Middle frontal gyrus (tissue), 1 donor: Measurements from ENCODE around the gene SPI1.
A peak's percentile ranks its signal among the peaks of the same experiment; 100 is the strongest.
"Not testable (repeated sequence)": the region's sequence is repeated elsewhere in the genome, so short reads cannot be mapped to it uniquely, and the experiment has no call there.

ENCODE experiments used
- DNase-seq: peaks from one replicate; pipeline ENCODE4 v3.0.0-alpha.2; 2015; ENCODE audit warnings: low spot score; ENCODE audit errors: extremely low spot score

Gene SPI1

DNA sequence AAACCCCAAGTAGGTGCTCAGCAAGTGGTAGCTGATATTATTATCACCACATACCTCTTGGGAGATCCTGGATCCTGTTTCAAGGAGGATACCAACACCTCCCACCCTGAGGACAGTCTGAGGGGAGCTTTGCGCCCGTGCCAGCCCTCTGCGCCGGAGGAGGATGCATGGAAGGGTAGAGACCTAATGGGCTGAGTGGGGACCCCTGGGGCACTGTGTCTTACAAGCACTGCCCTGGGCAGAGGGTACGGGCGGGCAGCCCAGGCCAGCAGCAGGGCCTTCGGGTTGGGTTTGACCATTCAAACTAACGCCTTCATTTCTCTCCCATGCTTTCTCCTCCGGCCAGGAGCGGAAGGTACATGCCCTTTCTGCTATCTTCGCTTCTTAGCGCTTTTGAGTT, 52.1 kb downstream of the SPI1 start:
- DNase-seq = no peak

DNA sequence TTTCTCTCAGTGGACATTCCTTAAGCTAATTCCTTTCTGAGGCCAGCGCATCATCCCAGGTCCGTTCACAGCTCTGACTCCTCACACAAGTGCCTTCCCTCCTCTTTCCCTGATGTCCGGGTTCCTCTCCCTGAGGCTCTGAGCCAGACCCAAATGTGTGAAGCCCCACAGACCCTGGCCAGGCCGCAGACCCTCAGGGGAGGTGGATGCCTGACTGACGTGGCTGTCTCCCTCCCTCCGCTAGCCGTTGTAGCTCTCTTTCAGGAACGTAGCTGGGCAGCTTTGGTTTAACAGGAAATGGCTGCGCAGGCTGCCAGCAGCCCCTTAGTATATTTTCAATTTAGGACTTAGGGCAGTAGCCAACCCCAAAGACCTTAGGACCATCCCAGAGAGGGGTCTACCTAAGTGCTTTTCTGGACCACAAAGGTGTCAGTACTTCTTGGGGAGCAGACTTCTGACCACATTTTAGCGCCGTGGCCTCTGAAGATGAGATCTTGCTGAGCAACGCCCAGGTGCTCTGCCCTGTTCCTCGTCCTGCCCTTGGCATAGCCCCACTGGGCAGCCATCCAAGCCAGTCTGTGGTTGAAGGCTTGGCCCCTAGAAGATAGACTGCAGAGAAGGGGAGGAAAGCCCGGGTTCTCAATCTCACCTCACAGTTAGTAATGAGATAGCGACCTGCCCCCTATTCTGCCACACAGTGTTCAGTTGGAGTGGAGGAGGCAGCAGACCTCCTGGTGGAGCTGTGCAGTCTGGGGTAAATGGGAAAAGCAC, 52.9 kb downstream of the SPI1 start:
- DNase-seq = no peak

DNA sequence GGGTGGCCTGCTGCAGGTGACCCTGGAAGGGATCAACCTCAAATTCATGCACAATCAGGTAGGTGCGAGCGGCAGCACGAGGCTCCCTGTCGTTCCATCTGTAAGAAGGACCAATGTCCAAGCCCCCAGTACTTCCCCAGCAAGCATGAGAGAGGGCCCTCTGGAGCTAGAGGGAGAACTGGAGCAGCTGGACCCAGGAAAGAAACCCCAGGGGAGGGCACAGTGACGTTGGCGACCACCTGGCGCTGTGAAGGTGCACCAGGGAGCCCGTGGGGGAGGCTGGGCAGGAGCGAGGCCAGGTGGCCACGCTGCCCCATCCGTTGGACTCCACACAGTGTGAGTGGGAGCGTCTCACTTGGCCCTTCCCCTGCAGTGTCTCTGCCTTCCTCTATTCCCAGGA, 53.8 kb downstream of the SPI1 start:
- no peak for DNase-seq

DNA sequence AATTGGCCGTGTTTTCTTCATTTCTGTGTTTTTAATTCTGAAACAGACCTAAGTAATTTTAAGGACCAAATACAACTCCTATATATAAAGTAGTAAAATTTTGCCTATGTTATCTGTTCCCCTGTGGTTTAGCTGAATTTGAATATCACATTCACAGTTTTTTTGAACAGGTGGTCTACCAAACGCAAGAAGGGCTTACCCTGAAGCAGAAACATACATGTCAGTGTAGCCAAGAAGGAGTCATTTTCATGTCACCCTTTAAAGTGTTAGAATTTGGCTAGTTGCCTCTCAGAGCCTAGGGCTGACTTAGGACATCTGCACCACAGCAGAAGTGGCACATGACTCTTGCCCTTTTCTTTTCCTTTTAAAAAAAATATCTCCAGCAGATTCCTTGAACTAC, 60.2 kb downstream of the SPI1 start:
- no peak for DNase-seq

DNA sequence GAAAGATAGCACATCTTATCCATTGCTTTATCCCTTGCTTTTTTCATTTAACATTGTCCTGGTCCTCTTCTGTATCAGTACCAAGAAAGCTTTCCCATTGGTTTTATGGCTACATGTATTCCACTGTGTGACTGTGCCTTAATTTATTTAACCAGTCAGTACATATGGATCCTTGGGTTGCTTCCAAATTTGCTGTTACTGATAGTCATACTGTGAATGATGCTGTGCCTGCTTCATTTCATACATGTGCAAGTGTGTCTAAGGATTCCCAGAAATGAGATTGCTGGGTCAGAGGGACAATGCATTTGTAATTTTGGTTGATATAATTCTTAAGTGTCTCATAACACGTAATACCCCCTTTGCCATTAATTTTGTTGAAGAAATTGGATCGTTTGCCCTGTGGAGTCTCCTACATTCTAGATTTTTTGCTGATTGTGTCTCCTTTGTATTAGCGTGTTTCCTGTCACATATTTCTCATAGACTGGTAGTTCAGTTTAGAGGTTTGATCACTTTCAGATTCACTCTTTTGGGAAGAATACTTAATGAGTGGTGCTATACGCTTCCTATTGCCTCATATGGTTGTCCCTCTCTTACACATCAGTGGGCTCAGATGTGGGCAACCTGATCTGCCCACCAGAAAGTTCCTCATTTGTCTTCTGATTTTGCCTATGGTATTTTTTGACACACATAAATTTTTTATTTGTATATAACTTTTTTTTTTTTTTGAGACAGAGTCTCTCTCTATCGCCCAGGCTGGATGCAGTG, 61.1 kb downstream of the SPI1 start:
- no peak for DNase-seq

DNA sequence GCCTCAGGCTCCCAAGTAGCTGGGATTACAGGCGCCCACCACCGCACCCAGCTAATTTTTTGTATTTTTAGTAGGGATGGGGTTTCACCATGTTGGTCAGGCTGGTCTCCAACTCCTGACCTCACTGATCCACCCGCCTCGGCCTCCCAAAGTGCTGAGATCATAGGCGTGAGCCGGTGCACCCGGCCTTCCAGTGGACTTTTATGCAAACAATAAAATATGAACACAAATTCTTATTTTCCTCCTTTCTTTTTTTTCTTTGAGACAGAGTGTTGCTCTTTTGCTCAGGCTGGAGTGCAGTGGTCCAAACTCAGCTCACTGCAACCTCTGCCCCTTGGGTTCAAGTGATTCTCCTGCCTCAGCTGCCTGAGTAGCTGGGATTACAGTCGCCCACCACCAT, 61.8 kb downstream of the SPI1 start:
- DNase-seq = not testable (repeated sequence)

DNA sequence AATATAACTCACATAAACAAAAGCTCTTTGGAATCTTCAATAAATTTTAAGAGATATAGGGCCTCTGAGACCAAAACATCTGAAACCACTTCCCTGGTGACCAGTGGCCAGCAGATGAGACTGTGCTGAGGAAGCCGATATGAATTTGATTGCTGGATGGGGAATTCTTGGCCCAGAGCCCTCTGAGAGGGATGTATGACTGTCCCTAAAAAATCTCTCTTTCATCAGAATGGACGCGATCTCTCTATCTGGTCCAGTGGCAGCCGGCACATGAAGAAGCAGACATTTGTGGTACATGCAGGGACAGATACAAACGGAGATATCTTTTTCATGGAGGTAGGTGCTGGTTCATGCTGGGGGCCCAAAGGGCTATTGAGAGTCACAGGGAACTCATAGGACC, 63.4 kb downstream of the SPI1 start:
- no peak for DNase-seq

DNA sequence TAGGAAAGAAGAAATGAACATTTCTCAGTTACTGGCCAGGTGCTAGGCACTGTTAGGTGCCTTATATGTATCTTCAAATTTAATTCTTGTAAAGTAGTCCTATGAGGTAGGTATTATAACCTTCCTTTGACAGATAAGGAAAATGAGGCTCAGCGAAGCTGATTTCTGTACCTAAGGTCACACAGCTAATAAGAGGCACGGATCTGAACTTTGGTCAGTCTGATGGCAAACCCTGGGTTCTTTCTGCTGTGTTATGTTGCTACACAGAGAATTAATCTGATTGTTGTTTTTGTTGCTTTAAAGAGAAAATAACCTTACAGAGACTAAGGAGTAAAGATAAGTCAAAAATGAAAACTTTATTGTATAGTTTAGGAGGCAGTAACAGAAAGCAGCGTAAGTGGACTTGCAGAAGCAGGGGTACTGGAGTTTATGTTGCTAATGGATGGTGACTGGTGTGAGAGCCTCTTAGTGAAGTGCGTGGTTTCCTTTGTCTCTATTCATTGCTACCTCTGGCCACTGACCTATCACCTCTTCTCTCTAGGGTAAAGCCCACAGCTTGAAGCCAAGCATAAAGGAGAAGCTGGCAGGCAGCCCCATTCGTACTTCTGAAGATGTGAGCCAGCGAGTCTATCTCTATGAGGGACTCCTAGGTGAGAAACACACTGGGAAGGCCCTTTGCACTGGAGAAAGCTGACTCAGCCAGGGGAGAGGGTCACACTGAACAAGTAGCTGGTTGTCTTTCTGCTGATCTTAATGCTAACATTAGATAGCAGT, 70.1 kb downstream of the SPI1 start:
- DNase-seq = no peak

DNA sequence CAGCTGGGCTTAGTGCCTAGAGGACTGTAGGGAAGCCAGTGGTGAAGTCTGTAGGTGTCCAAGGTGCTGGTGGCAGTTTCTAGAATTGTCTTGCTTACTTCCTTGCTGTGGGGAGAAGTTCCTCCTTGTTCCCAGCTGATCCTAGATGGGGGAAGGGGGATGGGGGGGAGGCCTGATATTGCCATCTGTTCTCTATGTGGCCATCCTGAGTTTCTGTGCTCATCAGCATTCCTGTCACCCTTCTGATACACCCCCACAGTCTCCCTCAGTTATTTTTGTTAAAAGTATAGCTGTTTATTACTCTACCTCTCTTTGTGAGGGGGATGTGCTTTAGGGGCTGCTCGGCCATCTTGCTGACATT, 71.9 kb downstream of the SPI1 start:
- DNase-seq = peak; percentile 20

DNA sequence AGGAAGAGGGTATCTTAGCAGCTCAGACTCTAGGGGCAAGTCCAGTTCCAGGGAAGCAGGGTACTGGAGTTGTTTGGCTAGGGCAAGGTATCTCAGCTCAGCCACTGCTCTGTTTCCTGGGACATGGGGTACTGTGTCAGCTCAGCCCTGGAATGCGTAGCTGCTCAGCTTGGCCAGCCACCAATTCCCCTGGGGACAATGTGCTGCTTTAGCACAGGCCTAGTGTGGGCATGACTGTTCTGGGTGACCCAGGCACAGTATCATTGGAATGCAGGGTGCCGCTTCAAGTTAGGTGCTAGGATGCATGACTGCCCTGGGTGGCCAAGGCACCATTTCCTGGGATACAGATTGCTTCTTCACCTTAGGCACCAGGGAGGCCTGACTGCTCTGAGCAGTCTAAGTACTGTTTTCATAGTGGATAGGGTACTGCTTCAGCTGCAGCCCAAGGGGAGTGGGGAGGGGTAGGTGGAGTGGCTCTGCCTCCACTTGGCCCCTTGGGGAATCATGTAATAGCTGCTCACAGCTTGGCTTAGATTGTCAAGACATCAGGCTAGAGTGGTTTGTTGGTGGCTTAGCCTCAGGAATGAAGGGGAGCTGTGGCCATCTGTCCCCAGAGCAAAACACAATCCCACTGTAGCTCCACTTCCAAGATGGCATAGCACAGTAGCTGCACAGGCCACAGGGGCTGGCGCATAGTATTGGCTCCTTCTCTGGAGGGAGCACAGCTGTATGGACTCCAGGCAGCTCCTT, 72.4 kb downstream of the SPI1 start:
- no peak for DNase-seq
